GM04503 (cell line): Measurements from ENCODE around the gene TSPAN5.

Experiments used
- DNase-seq: peaks from one replicate; pipeline ENCODE4 v3.0.0-alpha.2; 2012; ENCODE audit warnings: low read depth

The TSPAN5 gene

DNA sequence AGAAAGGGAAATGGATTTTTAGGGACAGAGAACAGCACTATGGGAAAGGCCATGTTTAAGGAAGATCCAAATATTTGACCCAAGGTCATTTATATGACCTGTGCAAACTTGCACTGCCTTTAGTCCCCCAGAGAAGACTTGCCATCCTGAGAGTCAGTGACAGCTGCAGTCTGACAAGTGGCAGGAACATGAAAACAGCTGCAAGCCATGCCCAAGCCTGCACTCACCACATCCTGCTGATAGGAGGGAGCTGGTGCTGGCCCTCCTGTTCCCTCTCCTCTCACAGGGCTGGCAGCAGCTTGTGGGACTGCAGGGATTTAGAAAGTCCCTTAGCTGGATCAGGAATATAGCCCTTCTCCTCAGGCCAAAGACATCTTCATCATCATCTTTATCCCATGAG lies 209.5 kb downstream of the TSPAN5 start:
- no peak for DNase-seq

DNA sequence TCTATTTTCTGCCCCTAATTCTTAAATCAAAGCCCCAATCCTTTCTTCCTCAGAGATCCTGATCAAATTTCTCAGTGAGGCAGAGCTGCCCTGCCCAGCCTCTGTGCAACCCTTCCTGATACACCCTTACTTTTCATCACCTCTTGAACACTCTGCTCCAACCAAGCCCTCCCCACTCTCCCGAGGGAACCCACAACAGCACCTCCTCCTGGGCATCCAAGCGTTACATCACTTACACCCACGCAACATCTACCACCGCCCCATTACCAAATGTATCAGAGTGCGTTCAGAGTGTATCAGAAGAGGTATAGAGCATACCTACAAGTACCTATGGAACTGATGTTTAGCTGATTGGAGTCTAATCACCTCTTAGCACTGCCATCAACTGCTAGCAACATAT lies 210.8 kb downstream of the TSPAN5 start:
- DNase-seq, result no peak

DNA sequence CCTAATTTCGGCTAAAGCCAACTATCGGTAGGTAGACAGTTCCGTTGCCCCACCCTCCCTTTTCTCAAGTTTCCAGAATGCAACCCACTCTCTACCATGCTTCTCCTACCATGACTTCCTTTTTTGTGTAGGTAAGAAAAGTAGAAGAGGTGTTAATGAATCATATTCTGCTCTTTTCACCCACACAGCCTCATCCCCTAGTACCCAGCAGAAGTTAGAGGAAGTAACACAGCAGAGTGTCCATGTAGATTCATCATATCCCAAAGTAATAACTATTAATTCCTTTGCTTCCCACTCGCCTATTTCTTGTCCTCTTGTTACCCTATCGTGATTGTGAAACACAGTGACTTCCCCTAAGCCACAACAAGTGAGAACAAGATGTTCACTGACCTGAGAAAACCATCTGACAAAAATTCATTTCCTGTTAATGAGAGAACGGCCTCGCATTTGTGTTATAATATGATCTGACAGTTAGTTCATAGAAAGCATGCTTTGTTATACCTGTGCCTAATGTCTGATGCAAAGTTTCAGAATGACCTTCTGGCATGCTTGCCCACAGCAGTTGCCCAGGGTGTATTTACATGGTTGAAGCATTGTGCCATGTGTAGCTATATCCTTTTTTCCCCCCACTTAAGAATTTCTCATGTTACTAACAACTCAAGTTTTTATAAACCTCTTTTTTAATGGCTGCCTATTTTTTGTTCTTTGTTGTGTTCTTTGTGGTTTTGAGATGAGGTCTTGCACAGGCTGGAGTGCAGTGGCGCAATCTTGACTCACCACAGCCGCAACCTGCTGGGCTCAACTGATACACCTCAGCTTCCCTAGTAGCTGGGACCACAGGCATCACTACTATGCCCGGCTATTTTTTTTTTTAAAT lies 211.7 kb downstream of the TSPAN5 start:
- DNase-seq, result no peak

DNA sequence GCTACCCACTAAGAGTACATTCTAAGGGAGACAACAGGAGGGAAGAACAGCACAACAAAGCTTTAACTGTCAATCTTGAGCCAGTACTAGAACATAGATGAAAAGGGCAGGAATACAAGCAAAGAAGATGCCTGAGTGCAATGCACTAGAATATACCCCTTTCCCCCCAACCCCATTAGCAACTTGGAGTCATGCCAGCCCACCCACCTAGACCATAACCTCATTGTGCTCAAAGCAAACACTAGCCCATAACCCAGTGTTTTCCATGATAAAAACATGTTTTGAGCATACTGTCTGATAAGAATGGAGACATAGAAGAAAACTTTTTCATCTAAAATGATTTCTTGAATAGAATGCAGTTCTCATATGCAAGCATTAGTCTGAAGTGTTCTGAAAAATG lies 214.0 kb downstream of the TSPAN5 start:
- no peak for DNase-seq

DNA sequence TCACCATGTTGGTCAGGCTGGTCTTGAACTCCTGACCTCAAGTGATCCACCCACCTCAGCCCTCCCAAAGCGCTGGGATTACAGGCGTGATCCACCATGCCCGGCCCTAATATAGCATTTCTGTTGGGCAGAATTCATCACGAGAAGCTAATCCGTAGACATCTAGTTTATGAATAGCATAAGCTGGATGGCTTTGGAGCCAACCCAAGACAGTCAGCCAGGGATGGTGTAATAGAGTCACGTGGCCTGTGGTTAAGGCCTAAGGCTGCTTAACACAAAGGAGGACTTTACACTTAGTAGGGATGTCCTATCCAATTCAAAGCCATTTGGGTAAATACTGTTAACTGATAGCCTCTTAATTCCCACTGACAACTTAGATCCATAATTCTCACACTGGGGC lies 223.6 kb downstream of the TSPAN5 start:
- no peak for DNase-seq

DNA sequence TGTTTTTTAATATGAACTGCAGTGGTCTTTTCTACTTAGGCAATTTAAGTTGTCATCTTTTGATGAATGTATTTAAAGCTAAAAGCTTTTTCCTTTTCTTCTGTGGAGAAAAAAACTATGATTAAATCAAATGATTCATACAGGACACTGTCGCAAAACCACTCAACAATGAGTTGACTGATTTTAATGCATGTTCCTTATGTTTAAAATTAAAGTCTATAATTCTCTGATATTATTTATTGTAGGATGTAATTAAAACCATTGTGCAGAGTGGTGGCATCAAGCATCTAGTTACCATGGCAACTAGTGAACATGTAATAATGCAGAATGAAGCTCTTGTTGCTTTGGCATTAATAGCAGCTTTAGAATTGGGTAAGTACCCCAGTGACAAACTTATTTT lies 224.7 kb downstream of the TSPAN5 start:
- DNase-seq, result no peak

DNA sequence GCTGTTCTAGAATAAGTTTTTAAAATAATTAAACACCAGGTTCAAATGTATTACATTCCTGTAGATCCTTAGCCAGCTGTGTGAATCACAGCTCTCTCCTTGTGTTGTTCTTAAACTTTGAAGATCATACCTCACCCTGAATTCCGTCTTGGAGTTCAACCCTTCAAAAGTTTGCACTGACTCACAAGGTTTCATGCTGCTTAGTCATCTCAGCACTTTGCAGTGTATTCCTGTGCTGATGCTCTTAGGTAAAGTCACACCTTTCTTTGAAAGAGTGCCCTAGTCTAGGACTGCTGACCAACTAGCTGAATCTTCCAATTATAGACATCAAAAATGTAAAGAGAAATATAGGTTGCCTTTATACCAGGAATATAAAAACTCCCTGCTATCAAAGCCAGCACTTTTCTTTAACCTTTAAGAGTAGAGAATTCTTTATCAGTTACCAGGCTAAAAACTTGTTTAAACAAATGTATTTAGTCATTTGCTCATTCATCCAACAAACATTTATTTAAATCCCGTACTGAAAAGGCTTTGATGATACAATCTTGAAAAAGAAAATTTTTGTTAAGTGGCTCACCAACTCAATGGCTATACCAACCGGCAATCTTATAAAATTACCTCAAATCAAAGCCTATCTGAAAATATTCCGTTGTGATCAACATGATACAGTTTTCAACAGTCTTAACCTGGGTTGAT lies 227.6 kb downstream of the TSPAN5 start:
- DNase-seq, result peak; percentile 35

DNA sequence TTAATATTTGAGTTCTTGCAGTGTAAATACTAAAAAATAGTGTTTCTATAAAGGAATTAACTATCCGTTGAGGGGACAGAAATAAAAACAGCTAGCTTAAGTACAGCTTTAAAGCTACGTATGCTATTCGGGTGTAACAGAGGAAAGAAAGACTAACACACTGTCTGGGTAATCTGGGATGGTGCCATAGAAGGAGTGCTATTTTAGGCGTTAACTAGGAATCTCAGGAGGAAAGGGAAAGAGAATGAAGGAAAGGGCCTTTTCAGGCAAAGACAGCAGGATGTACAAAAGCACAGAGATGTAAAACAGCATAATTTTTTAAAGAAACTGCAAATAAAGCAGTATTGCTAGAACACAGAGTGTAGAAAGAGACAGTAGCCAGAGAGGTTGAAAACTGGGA lies 235.4 kb downstream of the TSPAN5 start:
- DNase-seq, result no peak

DNA sequence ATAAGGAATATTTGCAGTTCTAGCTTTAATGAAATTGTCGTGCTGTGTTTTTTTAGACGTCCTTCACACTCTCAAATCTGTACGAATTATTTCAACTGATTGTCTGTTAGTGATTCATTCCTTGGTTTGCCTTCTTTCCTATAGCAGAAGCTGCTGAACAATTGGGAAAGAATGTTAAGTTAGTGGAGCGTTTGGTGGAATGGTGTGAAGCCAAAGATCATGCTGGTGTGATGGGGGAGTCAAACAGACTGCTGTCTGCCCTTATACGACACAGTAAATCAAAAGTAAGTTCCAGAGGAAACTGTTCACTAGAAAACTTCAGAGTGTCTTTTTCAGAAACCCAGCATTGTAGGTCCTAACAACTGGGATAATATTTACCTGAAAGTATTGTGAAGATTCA lies 237.3 kb downstream of the TSPAN5 start:
- no peak for DNase-seq
